Measurements from ENCODE around the gene ZNF773.

- TF ChIP-seq CTCF (IDR thresholded peaks at IDR 0.05): no peak
- no peak for TF ChIP-seq POLR2A (IDR thresholded peaks at IDR 0.05)
Observed at GRCh38 chr19:57557659-57558058, 57.9 kb downstream of the ZNF773 start.

Data from thyroid gland (tissue), 4 donors.